HG02678 (cell line): ENCODE measurements around the gene IGSF9.

Source experiments
- ATAC-seq: cut with Tn5 transposase; IDR thresholded peaks from one replicate; pipeline ENCODE4 v1.9.1; 2021; ENCODE audit warnings: mild to moderate bottlenecking, moderate library complexity; ENCODE audit not compliant: unreplicated experiment

Gene IGSF9

DNA sequence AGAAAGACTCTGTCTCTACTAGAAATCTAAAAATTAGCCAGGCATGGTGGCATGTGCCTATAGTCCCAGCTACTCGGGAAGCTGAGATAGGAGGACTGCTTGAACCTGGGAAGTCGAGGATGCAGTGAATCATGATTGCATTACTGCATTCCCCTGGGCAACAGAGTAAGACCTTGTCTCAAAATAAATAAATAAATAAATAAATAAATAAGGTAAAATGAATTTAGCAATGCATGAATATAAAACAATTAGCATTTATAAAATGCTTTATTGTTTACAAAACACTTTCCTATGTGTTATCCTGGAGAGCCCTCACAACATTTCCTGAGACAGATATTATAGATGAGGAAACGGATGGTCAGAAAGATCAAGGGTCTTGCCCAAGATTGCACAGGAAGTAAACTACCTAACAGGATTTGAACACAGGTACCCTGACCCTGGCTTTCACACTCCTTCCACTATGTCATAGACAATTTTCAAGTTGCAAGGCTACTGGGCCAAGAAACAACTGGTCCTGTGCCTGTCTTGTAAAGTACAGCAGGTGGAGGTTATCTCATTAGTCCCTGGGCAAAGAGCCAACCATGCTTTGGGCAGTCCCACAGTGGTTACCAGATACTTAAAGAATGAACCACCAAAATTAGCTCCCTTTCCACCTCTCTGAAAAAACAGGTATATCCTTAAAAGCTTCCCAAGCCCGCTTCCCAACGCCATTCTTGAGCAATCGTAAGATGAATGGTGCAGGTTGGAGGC is 67.5 kb downstream of the IGSF9 start:
- ATAC-seq, result no peak
